ENCODE results near the gene ROS1.

Gene ROS1

DNA sequence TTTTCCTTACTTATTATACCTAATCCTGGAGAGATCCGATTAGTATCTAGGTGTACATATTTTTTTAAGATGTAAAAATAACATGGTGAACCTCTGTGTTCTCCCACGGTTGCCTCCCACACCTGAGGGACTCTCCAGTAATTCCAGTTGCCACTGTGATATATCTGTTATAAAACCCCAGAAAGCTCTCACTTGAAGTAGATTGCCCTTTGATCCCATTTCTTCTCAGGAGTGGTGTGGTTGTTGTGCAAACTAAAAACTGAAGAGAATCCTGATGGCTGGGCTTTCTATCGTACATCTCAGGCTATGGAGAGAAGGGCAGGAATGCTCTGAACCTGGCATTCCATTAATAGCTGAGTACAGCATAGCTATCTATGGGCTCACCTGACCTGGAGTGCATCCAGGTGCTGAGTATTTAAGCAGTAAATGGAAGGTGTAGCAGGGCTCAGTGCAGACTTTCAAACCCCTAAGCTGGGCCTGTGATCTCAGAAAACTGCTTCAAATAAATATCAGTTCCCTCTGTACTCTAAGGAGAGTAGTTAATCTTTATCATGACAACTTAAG is 119.4 kb downstream of the ROS1 start:
- DNase-seq = no peak

DNA sequence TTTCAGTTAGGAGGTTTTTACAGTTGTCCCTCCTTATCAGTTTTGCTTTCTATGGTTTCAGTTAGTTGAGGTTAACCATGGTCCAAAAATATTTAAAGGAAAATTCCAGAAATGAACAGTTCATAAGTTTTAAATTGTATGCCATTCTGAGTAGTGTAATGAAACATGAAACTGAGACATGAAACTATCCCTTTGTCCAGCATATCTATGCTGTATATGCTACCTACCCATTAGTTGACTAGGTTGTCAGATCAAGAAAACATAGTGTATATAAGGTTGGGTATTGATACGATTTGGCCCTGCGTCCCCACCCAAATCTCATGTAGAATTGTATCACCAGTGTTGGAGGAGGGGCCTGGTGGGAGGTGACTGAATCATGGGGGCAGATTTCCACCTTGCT is 121.3 kb downstream of the ROS1 start:
- DNase-seq = no peak

DNA sequence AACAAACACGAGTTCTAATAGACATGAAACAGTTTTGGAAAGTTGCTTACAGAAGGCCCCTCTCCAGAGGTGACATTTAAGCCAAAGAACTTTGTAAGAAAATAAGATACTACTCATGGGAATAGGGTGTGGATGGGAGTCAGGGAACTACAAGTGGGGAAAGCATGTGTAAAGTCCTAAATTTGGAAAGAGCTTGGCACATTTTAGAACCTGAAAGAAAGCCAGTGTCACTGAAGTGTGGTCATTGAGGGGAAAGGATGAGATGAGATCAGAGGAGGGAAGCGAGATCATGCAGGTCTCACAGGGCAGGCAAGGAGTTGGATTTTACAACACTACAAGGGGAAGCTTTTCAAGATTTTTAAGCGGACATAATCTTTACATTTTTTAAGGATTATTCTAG is 122.4 kb downstream of the ROS1 start:
- DNase-seq = no peak

DNA sequence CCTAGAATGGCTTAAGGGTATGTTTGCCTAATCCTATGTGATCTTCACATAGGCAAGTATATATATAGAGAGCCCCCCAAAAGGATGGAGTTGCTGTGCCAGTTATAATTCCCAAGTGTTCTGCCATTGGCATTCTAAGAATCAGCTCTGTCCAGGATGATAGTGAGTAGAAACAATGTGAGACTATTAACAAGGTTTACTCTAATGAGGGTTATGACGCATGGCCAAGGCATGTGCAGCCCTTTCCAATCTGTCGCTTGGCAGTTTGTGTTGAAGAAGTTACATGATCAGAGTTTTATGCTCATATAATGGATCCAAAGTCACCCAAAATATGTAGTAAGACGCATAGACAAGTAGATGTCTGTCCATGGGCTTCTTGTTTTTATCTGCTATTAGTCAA is 126.8 kb downstream of the ROS1 start:
- DNase-seq = no peak

DNA sequence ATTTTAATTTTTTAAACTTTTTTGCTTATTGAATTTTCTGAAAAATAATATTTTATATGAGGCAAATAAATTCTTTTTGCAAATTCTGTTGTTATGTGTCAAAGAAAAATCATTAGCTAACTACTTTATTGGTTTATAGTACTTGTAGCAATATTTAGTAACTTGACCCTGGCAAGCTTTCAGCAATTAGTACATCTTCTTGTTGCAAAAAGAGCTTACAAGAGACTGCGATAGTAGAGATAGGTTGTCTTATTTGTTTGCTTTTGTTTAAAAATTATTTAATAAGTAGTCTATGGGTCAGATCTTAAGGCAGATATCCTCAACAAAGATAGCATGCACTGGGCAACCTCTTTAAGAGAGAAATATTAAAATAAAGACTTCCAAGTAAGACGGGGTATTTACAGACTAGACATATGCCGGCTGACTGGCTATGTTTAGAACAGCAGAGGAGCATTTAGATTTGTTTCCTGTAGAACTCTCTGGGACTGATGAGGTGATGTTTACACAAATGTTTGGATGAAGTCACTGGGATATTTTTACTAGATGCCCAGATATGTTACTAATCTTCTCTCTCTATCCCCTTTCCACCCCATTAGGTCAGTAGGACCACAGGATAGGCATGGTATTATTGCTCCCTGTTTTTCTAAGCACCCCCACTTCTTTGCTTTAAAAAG is 135.4 kb downstream of the ROS1 start:
- no peak for DNase-seq

DNA sequence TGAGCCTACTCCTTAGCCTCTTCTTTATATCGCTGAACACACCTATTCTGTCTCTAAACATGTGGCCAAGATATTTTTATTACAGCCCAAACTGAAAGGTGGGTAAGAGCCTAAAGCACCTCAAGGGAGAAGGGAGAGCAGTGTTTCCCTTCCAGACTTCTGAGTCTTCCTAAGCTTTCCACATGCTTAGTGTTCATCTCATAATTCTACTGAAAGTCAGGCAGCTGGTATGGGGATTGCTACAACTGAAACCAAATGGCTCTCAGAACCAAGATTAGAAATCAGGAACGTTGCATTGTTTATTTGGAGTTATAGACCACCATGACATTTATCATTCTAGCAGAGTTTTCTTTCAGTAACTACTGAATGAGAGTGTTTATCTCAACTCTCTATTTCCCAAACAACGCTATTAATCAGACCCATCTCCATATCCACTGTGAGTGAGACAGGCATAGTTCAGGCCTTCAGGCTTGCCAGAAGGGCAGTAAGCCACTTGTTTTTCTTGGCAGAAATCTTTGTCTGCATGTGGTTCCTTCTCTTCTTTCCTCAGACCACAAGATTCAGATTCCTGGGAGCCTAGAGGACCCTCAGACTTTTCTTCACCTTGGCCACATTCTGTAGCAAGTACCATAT is 137.5 kb downstream of the ROS1 start:
- no peak for DNase-seq

DNA sequence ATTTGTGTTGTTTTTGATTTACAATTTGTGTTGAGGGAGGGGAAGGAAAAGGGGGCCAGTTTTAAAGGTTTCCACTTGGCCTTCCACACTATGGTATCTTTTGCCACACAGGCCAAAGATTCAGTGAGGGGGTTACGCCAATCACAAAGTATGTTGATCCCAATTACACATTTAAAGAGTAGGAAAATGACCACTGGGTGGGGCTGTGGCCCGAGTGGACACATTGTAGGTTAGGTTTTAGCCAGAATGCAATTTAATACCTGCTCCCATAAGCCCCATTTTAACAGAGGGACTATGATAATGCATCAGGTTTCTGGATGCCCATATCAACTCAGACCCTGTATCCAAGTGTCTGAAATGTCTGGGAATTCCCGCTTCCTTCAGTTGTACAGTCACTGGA is 144.8 kb downstream of the ROS1 start:
- no peak for DNase-seq

DNA sequence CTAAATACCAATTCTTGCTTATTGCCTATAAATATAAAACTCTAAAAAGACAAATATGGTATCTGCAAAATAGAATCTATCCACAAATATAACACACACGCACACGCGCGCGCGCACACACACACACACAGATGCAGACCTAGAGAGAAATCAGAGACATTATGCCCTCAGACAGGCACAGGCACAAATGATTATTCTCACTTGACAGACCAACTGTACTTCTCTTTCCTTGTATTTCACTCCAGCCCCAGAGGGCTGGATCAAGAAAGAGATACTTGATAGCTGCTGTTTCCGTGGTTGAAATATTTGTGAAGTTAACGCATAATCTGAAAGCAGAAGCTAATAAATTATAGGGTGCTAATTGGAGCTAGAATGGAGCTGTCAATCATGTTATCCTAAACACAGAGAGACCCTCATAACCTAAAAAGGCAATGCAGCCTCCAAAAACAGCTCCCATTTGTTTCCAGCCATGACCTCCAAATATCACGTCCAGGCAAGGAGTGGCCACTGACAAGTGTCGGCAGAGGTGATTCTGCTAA is 148.9 kb downstream of the ROS1 start:
- no peak for DNase-seq

DNA sequence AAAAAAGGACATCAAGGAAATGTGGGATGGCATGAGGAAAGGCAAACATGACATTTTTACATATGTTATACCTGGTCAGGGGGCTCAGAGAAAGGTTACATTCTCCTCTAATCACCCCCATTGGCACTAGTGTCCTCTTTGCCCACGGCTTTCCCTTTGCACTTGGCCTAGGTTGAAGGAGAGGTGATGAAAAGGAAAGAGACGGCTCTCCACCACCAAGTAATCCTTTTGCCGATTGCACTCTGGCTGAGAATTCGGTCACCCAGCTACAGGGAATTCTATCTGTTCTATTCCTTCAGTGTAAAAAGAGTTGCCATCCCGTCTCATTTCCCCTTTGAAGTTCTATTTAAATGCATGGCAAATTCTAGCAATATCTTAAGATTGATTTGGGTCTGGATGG is 150.0 kb downstream of the ROS1 start:
- no peak for DNase-seq

DNA sequence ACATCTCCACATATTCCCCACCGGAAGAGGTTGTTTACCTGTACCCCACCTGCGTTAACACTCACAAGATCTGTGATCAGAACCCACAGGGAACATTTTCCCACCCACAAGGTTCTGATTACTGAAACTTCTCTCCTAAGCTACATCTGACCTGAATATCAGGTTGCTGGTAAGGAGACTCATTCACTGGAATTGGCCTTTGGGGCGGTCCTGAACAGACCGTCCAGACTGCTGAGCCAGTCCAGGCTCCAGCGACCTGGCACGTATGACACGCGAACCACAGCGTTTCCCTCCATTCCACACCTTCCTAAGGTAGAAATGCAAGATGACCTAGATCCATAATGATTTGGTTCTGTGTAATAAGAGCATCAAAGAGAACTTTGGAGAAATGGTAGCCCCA is 150.5 kb downstream of the ROS1 start:
- no peak for DNase-seq

DNA sequence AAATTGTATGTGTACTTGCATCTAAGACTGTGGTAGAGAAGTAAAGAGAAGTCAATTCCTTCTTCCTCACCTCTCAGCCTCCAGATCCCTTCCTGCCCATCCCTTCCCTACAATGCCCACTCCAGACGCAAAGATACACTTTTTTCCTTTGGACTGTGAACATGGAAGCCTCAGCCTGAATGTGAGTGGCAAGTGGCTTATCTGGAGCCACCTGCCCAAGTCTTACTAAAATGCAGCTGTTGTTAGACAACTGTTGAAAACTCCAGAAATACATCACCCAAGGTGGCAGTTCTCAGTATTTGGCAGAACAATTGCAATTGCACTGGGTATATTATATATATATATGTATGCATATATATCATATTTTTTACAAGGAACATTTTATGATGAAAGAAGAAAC is 152.9 kb downstream of the ROS1 start:
- no peak for DNase-seq

DNA sequence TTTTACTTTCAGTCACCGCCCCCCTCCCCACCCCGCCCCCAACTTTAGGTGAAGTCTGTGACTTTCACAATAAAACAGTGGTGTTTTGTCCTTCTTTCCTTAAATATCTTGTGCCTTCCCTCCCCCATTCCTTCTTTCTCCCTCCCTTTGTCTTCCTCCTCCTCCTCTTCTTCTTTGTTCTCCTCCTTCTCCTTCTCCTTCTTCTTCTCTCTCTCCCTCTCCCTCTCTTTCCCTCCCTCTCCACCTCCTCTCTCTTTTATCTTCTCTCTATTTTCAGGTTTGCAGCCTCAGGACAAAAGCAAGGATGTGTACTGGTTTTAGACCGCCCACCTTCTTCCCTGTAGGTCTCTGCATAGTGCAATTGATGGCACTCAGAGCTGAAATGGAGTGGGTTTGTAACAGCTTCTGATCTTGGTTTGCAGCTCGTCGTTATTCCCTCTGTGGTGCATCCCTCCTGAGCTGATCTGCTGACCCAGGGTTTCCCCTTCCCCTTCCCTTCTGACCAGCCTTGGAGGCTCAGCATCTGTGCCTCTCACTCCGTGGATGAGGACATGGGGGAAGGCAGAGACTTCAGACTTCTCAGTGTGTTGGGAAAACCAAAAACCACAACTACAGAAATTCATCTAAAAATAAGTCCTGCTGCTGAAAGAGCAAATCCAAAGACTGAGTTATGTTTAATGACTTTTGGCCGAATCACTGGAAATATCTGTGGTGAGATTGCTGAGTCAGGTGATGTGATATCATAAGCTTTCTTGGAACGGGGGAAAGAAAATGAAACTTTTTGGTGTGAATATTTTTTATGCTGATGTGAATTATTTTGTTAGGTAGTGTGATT is 153.5 kb downstream of the ROS1 start:
- DNase-seq = peak; percentile 57

DNA sequence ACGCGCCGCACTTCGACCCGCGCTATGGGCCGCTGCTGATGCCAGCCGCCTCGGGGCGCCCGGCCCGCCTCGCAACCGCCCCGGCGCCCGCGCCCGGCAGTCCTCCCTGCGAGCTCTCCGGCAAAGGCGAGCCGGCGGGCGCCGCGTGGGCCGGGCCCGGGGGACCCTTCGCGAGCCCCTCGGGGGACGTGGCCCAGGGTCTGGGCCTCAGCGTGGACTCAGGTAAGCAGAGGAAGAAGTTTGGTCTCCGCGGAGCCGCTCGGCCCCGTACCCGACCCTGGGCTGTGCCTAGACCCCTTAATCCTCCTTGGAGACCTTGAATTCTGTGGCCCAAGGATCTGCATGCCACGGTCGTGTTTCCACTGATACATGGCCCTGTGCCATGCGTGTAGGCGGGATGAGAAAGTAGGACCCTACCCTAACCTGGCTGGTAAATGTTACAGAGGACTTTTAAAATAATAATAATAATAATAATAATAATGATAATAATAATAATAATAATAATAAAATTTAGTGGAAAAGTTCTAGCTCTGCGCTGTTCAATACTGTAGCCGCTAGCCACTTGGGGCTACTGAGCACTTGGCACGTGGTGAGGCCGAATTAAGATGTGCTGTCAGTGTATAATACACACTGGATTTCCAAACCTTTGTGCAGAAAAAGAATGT is 154.8 kb downstream of the ROS1 start:
- DNase-seq = no peak

DNA sequence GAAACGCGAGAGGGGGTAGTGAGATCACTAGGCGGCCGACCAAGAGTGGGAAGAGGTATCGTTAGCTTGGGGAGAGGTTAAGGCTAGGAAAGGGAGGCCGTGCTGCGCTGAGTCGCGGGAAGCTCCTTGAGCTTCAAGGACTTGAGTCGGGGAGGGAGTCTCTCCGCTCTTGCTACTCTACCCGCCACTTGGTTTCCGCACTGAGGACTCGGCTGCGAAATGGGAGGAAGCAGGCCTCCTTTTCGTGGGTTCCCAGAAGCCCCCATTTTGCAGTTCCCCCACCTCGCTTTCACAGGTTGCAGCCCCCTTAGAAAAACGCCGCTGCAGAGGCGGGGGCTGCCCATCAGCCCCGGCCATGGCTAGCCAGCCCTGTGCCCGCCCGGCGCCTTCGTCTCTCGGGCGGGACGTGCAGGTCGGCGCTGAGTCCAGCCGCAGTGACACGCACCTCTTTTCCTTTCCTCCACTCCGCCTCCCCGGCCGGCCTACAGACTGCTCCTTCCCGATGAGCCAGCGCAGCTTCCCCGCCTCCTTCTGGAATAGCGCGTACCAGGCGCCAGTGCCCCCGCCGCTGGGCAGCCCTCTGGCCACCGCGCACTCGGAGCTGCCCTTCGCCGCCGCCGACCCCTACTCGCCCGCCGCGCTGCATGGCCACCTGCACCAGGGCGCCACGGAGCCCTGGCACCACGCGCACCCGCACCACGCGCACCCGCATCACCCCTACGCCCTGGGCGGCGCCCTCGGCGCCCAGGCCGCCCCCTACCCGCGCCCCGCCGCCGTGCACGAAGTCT is 155.5 kb downstream of the ROS1 start:
- DNase-seq = no peak

DNA sequence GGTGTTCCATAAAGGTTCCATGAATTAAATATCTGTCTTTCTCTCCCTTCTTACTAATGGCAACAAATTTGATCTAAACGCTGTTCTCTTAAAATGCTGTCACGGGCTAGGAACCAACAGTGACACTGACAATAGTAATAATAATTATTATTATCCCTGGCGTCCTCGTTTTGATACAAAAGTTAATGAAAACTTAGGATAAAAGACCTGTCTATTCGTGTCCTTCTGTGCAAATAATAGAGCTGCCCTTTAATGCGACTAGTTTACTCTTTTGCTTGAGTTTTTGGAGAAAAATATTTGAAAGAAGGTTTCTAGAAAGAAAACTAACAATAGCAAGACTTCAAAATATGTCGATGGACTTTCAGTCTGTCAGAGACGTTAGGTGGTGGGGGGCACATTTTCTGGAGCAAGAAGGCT is 156.1 kb downstream of the ROS1 start:
- no peak for DNase-seq

DNA sequence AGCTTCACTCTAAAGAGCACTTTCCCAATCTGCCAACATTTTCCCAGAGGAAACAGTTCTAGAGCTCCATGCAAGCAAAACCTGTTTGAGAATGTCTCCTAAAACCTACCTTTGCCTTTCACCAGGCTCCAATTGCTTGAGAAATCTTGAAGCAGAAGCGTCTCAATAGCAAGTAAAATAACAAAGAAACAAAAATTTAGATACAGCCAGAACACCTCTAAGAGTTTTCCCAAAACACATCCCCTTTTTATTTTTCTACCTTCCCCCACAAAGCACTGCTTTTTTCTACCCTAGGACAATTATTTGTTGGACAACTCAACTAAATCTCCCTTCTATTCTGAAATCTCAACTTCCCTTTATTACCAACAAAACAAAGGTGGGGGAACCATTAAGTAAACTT is 156.8 kb downstream of the ROS1 start:
- no peak for DNase-seq

DNA sequence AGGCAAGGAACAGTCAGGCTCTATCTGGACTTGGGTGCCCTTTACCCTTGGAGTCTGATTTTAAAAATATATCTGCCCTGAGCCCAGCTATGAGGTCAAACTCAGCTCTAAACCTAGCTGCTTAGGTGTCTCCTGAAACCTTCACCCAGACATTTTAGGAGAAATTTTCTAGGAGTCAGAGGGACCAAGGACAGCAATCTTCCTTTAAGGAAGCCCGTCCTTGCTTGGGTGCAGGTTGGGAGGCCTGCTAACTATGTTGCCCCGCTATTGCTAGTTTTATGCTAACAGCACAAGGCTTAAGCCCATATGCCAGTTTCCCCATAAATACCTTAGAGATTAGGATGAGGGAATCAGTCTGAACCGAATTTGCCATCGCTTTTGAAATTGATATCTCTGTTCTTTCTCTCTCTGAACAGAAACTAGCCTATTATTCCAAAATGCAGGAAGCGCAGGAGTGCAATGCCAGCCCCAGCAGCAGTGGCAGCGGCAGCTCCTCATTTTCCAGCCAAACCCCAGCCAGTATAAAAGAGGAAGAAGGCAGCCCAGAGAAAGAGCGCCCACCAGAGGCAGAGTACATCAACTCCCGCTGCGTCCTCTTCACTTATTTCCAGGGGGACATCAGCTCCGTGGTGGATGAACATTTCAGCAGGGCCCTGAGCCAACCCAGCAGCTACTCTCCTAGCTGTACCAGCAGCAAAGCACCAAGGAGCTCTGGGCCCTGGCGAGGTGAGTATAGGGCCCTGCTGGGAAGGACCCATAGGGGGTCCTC is 157.8 kb downstream of the ROS1 start:
- no peak for DNase-seq

DNA sequence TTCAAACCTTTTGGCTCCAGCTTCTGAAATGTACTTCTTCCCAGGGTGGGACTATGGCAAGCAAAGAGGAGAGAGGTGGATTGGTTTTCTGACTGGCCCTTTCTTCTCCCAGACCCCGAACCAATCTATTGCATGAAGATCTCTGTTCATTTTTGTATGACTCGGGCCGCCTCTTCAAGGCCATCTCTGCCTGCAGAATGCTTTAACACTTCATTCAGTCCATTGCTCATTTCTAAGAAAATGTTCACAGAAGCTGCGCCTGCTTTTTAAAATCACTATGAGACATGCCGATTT is 158.7 kb downstream of the ROS1 start:
- DNase-seq = no peak

DNA sequence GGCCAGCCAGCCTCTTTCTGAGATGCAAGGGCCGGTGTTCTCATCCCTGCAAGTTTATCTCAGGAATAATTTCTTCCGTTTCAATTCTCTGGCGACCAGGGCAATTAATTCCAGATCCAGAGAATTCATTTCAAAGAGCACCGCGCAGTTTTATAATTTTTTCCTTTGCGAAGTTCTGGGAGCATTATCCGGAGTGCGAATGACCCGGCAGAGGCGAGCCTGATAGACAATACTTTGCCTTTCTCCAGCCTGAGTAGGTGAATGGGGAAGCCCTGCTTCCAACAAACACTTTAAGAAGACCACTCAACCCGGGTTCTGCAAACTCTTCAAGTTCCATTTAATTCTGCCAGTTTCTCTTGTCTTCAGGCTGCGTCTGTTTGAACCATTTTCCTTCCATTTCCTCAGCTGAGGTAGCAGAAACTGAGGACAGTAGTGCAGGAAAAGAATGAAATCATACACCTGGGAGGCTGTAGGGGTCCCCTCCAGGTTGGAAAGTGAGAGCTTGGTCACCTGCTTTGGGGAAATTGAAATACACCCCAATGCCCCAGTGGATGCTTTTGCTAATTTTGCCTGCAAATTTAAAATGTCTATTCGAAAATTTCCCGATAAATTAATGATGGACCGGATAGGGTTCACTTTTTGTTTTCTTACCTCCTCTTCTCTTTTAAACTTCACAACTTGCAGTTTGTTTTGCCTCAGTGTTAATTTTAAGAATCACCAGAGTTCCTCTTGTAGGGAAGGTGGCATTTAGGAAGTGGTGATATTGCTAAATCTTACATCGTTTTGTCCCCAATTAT is 159.3 kb downstream of the ROS1 start:
- DNase-seq = no peak

DNA sequence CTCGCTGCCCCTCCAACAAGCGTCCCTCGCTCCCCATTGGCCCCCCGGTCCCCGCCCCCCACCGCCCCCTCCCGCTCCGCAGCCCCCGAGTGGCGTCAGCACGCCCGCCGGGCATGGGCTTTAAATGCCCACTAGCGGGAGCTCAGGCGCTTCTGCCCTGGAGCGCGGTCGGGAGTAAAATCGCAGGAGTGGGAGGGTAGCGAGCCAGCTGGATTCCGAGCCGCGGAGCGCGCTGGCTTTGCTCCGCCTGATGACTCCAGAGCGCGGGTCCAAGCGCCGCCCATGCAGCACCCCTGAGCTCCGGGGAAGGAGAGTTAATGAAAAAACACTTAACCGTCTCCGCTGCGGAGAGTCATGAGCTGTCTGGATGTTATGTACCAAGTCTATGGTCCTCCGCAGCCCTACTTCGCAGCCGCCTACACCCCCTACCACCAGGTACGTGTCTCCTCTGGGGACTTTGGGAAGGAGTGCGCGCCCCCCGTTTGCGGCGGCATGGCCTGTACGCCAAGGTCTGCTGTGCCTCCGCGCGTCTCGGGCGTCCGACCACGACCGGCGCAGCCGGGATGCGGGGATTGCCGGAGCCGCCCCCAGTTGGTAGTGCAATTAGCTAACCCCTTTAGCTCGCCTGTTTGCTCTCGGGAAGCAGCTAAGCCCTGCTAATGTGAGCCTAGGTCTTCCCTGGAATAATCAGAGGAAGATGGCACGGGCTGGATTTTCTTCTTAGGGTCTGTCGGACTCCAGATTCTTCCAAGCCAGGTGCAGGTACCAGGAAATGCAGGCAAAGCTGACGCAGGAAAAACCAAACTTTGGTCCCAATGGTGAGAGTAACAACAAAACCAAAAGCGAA is 160.1 kb downstream of the ROS1 start, which contains the start of gene VGLL2:
Gene VGLL2, plus strand, starts transcription at position 149 of the 847 bp plus-strand sequence. Its CDS starts 206 bp downstream, at position 355.
- DNase-seq = peak; percentile 21
